Neural crest cell (in vitro differentiated cells): Measurements from ENCODE around the gene MYH14. TPM values are rescaled to one million over a fixed set of nuclear protein-coding genes. Genes with fewer than 3 reads are reported as not detected.
A peak's percentile ranks its signal among the peaks of the same experiment; 100 is the strongest.

ENCODE experiments used
- DNase-seq: peaks from one replicate; pipeline ENCODE4 v3.0.0; 2021; ENCODE audit warnings: low read depth, mixed read lengths, low spot score
- H3K27ac Mint-ChIP-seq: one replicate; pipeline ENCODE4 v1.8.0; 2021; ENCODE audit warnings: mild to moderate bottlenecking, mixed read lengths; ENCODE audit not compliant: unreplicated experiment
- H3K27me3 Mint-ChIP-seq: 2 replicates; pipeline ENCODE4 v1.8.0; 2021; ENCODE audit warnings: low read depth, mild to moderate bottlenecking, mixed read lengths
- H3K36me3 Mint-ChIP-seq: 2 replicates; pipeline ENCODE4 v1.8.0; 2021; ENCODE audit warnings: low read depth, mild to moderate bottlenecking, mixed read lengths
- H3K4me1 Mint-ChIP-seq: 2 replicates; pipeline ENCODE4 v1.8.0; 2021; ENCODE audit warnings: mixed read lengths
- H3K4me3 Mint-ChIP-seq: one replicate; pipeline ENCODE4 v1.8.0; 2021; ENCODE audit warnings: mild to moderate bottlenecking, mixed read lengths
- H3K9me3 Mint-ChIP-seq: 2 replicates; pipeline ENCODE4 v1.8.0; 2021; ENCODE audit warnings: mixed read lengths
- total RNA-seq: library from RNA; stranded (reverse); gene quantifications from 2 replicates; pipeline ENCODE4 v1.2.1, GENCODE V29; 2021
- TF ChIP-seq, protein P1 (sequence below): fragments of 200-600 bp; sonication (generic); conservative IDR thresholded peaks from 2 replicates; pipeline ENCODE4 v1.5.0; 2021; ENCODE audit warnings: antibody characterized with exemption, mild to moderate bottlenecking

MYH14 gene
- total RNA-seq, 1 donor from 2014 or later: 4.7 TPM

- H3K36me3 Mint-ChIP-seq: no peaks in the 10 kb centered on the region
- no peaks in the 10 kb centered on the region for H3K27me3 Mint-ChIP-seq
- H3K9me3 Mint-ChIP-seq: no peaks in the 10 kb centered on the region
- no peak for DNase-seq
- TF ChIP-seq, protein P1, sequence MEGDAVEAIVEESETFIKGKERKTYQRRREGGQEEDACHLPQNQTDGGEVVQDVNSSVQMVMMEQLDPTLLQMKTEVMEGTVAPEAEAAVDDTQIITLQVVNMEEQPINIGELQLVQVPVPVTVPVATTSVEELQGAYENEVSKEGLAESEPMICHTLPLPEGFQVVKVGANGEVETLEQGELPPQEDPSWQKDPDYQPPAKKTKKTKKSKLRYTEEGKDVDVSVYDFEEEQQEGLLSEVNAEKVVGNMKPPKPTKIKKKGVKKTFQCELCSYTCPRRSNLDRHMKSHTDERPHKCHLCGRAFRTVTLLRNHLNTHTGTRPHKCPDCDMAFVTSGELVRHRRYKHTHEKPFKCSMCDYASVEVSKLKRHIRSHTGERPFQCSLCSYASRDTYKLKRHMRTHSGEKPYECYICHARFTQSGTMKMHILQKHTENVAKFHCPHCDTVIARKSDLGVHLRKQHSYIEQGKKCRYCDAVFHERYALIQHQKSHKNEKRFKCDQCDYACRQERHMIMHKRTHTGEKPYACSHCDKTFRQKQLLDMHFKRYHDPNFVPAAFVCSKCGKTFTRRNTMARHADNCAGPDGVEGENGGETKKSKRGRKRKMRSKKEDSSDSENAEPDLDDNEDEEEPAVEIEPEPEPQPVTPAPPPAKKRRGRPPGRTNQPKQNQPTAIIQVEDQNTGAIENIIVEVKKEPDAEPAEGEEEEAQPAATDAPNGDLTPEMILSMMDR: no peak
- H3K27ac Mint-ChIP-seq: no peak overlapping the region
- H3K4me1 Mint-ChIP-seq: no peaks in the 10 kb centered on the region
- no peak overlapping the region for H3K4me3 Mint-ChIP-seq
These were observed 29.2 kb upstream of the MYH14 start for GRCh38 chr19:50174100-50174793.

- H3K9me3 Mint-ChIP-seq: no peaks in the 10 kb centered on the region
- peaks cover 2% of the 10 kb centered on the region for H3K27me3 Mint-ChIP-seq
- no peak overlapping the region for H3K27ac Mint-ChIP-seq
- TF ChIP-seq, protein P1: no peak
- H3K4me3 Mint-ChIP-seq: no peak overlapping the region
- H3K4me1 Mint-ChIP-seq: no peaks in the 10 kb centered on the region
- no peak for DNase-seq
- H3K36me3 Mint-ChIP-seq: no peaks in the 10 kb centered on the region
These were observed 27.5 kb upstream of the MYH14 start for GRCh38 chr19:50175924-50176323.

DNA sequence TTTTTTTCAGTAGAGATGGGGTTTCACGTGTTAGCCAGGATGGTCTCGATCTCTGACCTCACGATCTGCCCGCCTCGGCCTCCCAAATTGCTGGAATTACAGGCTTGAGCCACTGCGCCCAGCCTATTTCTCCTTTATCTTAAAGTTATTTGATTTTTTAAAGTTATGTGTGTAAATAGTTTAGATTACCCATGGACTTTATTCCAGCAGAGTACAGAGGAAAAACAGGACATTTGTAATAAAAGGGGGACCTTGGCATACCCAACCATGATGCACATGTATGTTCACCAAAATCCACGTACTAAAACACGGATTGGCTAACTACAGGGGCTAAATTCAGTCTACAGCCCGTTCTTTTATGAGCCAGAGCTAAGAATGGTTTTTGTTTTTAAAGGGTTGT lies 26.6 kb upstream of the MYH14 start:
- Mint-ChIP-seq H3K4me1 (no peaks in the 10 kb centered on the region), H3K27me3 (peaks cover 7% of the 10 kb centered on the region), H3K4me3 (no peak overlapping the region), H3K9me3 (no peaks in the 10 kb centered on the region), H3K27ac (no peak overlapping the region), H3K36me3 (no peaks in the 10 kb centered on the region)
- TF ChIP-seq, protein P1: no peak
- DNase-seq: no peak

- Mint-ChIP-seq H3K27me3 (peaks cover 11% of the 10 kb centered on the region), H3K36me3 (no peaks in the 10 kb centered on the region), H3K27ac (no peak overlapping the region), H3K4me3 (no peak overlapping the region), H3K9me3 (no peaks in the 10 kb centered on the region), H3K4me1 (no peaks in the 10 kb centered on the region)
- DNase-seq: no peak
- TF ChIP-seq, protein P1: no peak
These were observed 25.1 kb upstream of the MYH14 start for GRCh38 chr19:50178320-50178719.

DNA sequence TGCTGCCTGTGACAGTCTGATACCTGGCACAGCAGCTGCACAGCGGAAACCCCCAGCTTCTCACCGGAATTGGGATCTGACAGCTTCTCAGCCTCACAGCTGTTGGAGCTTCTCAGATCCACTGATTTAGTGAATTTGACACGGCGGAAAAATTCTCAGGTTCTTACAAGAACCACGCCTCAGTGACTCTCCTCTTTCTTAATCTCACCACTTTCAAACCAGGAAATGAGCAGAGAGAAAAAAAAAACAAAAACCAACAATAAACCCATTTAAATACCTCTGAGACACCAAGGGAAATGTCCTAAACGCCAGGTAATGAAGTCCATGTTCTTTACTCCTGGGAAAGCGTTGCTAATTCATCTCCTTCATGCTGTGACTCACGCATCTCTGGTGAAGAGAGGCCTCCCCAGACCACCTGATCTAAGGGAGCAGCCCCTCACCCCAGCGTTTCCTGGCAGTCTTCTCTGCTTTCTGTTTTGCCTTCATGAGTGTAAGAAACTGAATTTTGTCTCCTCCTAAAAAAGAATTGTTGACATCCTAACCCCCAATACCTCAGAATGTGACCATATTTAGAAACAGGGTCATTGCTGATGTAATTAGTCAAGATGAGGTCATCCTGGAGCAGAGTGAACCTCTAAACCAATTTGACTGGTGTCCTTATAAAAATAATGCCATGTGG lies 24.4 kb upstream of the MYH14 start:
- TF ChIP-seq, protein P1: no peak

More for the DNA sequence above, 24.4 kb upstream of the MYH14 start:
- no peaks in the 10 kb centered on the region for H3K36me3 Mint-ChIP-seq
- peaks cover 14% of the 10 kb centered on the region for H3K27me3 Mint-ChIP-seq
- H3K4me1 Mint-ChIP-seq: no peaks in the 10 kb centered on the region
- H3K4me3 Mint-ChIP-seq: no peak overlapping the region
- H3K27ac Mint-ChIP-seq: peak overlapping the region; percentile 59
- H3K9me3 Mint-ChIP-seq: no peaks in the 10 kb centered on the region
- DNase-seq: no peak
